SK-N-SH (cell line): ENCODE measurements around the gene SCART1. TPM values are rescaled to one million over a fixed set of nuclear protein-coding genes. Genes with fewer than 3 reads are reported as not detected.
"Not testable (repeated sequence)": the region's sequence is repeated elsewhere in the genome, so short reads cannot be mapped to it uniquely, and the experiment has no call there.

Experiments
- CTCF ChIA-PET: fragments of 300-600, 350-600 bp; formaldehyde crosslinking; extraction: SDS; loops from one replicate; lab custom pipeline; 2021; lab: Yijun Ruan, JAX
- POLR2A ChIA-PET: fragments of 350-600 bp; sonication (Branson Sonifier 250); formaldehyde crosslinking; extraction: SDS; loops from one replicate; lab custom pipeline; 2020; ENCODE audit warnings: antibody characterized with exemption, inconsistent platforms; lab: Yijun Ruan, JAX
- DNase-seq: peaks from one replicate; pipeline ENCODE4 v3.0.0; 2012
- H2AFZ ChIP-seq: fragments of 200-600 bp; sonication (generic); 2 replicates; pipeline ENCODE4 v1.8.1; 2016; ENCODE audit warnings: antibody characterized with exemption, mild to moderate bottlenecking, low read depth
- H3F3A ChIP-seq: fragments of 200-600 bp; sonication (generic); replicated peaks from 2 replicates; pipeline ENCODE3; 2016; ENCODE audit warnings: antibody characterized with exemption, mild to moderate bottlenecking; ENCODE audit not compliant: insufficient read depth
- H3K27ac ChIP-seq, 2 experiments: fragments of 200-500 bp in 1 of 2; fragments of 200-600 bp in 1 of 2; sonication (Bioruptor generic) in 1 of 2; sonication (generic), shearing (Covaris generic) in 1 of 2; 2 replicates each; pipeline versions ENCODE4 v1.5.1 to v1.6.1; 2014 to 2016; ENCODE audit warnings: low read depth in 2 of 2, inconsistent platforms in 1 of 2, low read length in 1 of 2, mild to moderate bottlenecking in 1 of 2, mixed read lengths in 1 of 2
- H3K27me3 ChIP-seq: fragments of 200-600 bp; sonication (generic), shearing (Covaris generic); 2 replicates; pipeline ENCODE4 v1.6.1; 2016; ENCODE audit warnings: mixed run types; ENCODE audit not compliant: insufficient read depth
- H3K36me3 ChIP-seq, 2 experiments: fragments of 200-500 bp in 1 of 2; fragments of 200-600 bp in 1 of 2; sonication (Bioruptor generic) in 1 of 2; sonication (generic) in 1 of 2; replicated peaks in 1 of 2; 2 replicates each; pipeline versions ENCODE3 to v1.5.1; 2014 to 2016; ENCODE audit warnings: low read length in 1 of 2, mild to moderate bottlenecking in 1 of 2; ENCODE audit not compliant: insufficient read depth in 2 of 2, control insufficient read depth in 1 of 2
- H3K4me1 ChIP-seq, 2 experiments: fragments of 200-500 bp in 1 of 2; fragments of 200-600 bp in 1 of 2; sonication (Bioruptor generic) in 1 of 2; sonication (generic), shearing (Covaris generic) in 1 of 2; 2 replicates each; pipeline versions ENCODE4 v1.5.1 to v1.6.1; 2014 to 2016; ENCODE audit warnings: low read depth in 1 of 2, low read length in 1 of 2, mixed run types in 1 of 2; ENCODE audit not compliant: insufficient read depth in 2 of 2, control insufficient read depth in 1 of 2
- H3K4me2 ChIP-seq: fragments of 200-600 bp; sonication (generic), shearing (Covaris generic); 2 replicates; pipeline ENCODE4 v1.6.1; 2017; ENCODE audit warnings: mixed run types
- H3K4me3 ChIP-seq, 2 experiments: fragments of 200-500 bp in 1 of 2; fragments of 200-600 bp in 1 of 2; sonication (Bioruptor generic) in 1 of 2; sonication (generic), shearing (Covaris generic) in 1 of 2; 2 replicates each; pipeline versions ENCODE4 v1.5.1 to v1.8.1; 2014 to 2016; ENCODE audit warnings: low read depth in 2 of 2, inconsistent platforms in 1 of 2, low read length in 1 of 2, mild to moderate bottlenecking in 1 of 2, mixed read lengths in 1 of 2, moderate library complexity in 1 of 2
- H3K79me2 ChIP-seq: fragments of 200-600 bp; sonication (generic); 2 replicates; pipeline ENCODE4 v1.8.1; 2017; ENCODE audit warnings: mild to moderate bottlenecking; ENCODE audit not compliant: insufficient read depth
- H3K9ac ChIP-seq: fragments of 200-600 bp; sonication (generic); 2 replicates; pipeline ENCODE4 v1.6.1; 2017; ENCODE audit warnings: mixed run types
- H3K9me2 ChIP-seq: fragments of 200-600 bp; sonication (generic); 2 replicates; pipeline ENCODE4 v1.6.1; 2017; ENCODE audit warnings: mixed run types
- H3K9me3 ChIP-seq: fragments of 200-600 bp; sonication (generic); 2 replicates; pipeline ENCODE4 v1.6.1; 2017; ENCODE audit warnings: mixed run types, mild to moderate bottlenecking, moderate library complexity
- H4K20me1 ChIP-seq: fragments of 200-600 bp; sonication (generic); 2 replicates; pipeline ENCODE4 v1.6.1; 2017; ENCODE audit warnings: mild to moderate bottlenecking, mixed run types; ENCODE audit not compliant: insufficient read depth
- CTCF ChIP-seq: fragments of 200-600 bp; sonication (generic); IDR thresholded peaks from 2 replicates; pipeline ENCODE4 v1.6.1; 2017; ENCODE audit warnings: antibody characterized with exemption, mild to moderate bottlenecking, moderate library complexity
- RAD21 ChIP-seq: IDR thresholded peaks from 2 replicates; pipeline ENCODE4 v1.6.1; 2012; ENCODE audit warnings: mild to moderate bottlenecking, low read length
- SMC3 ChIP-seq: IDR thresholded peaks from 2 replicates; pipeline ENCODE4 v1.6.1; 2012; ENCODE audit warnings: low read depth, low read length, improper control_type of control experiment
- WGBS: methylation state at CpG from one replicate; pipeline ENCODE4 v1.1.6; 2017; ENCODE audit warnings: low lambda C conversion rate; 5-methylcytosine and 5-hydroxymethylcytosine counted together
- polyA plus RNA-seq, 3 experiments: library from polyadenylated mRNA; depleted of rRNA; stranded (reverse); fragments of >200 nt; gene quantifications; 2 replicates each; pipeline ENCODE4 v1.2.3, GENCODE V29; 2012

SCART1 gene
- polyA plus RNA-seq, 1 of the 3 experiments (the other 2 are of a cell fraction) = 2.1 TPM

GRCh38 chr10:133493562-133493961 is 39.8 kb downstream of the SCART1 start:
- CTCF ChIA-PET, H3K9ac ChIP-seq, H3K4me2 ChIP-seq, H3K9me2 ChIP-seq, H3K79me2 ChIP-seq, H3K4me1 ChIP-seq, H3K9me3 ChIP-seq, H2AFZ ChIP-seq, H3K27me3 ChIP-seq, DNase-seq, H3F3A ChIP-seq, H3K36me3 ChIP-seq, H3K4me3 ChIP-seq, H4K20me1 ChIP-seq, H3K27ac ChIP-seq, POLR2A ChIA-PET: not testable (repeated sequence)
- 4% methylated on average over 4 of the region's 4 CpGs for WGBS

- POLR2A ChIA-PET, H3K27me3 ChIP-seq, DNase-seq, H3K9me2 ChIP-seq, H3F3A ChIP-seq, H3K79me2 ChIP-seq, H3K4me2 ChIP-seq, H3K9ac ChIP-seq, H3K9me3 ChIP-seq, H3K27ac ChIP-seq, H3K36me3 ChIP-seq, H3K4me3 ChIP-seq, H2AFZ ChIP-seq, H4K20me1 ChIP-seq, H3K4me1 ChIP-seq: not testable (repeated sequence)
- WGBS = 22% methylated on average over 6 of the region's 6 CpGs
- TF ChIP-seq SMC3 (peak; percentile 7; the same call in 1 of the 2 replicates), RAD21 (peak; percentile 29), CTCF (peak; percentile 50)
- CTCF ChIA-PET = interaction anchor here (0.8 to 2.0 kb wide), 2 partner anchors 122 to 168 kb away, joined by 3 to 8 read pairs; no protein-coding TSS in a partner anchor
Observed at GRCh38 chr10:133497363-133497762, 43.6 kb downstream of the SCART1 start.

GRCh38 chr10:133499176-133499575 is 45.4 kb downstream of the SCART1 start:
- H3K36me3 ChIP-seq, H3K4me1 ChIP-seq, H3K9me3 ChIP-seq, H3F3A ChIP-seq, H3K9me2 ChIP-seq, H3K4me3 ChIP-seq, H3K4me2 ChIP-seq, H4K20me1 ChIP-seq, DNase-seq, H2AFZ ChIP-seq, H3K27ac ChIP-seq, CTCF ChIA-PET, H3K9ac ChIP-seq, H3K27me3 ChIP-seq, POLR2A ChIA-PET, H3K79me2 ChIP-seq: not testable (repeated sequence)
- WGBS = 0% methylated on average over 1 of the region's 1 CpG

DNA sequence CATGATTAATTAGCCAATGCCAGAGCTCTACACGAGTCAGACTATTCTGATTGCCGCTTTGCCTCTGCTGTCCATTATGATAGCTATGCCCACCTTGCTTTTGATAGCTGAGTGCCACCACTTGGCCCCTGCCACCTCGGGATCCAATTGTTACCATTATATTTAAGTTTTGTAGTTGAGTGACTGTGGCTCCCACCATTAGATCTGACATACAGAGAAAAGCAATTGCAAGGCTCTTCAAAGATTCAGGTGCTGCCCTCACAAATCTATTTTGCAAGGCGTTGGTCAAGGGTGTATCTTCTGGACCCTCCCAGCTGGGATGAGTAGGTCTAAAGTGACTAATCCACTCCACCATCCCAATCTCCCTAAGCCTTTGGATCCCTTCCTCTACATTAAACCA is 47.2 kb downstream of the SCART1 start:
- H3K9me3 ChIP-seq, H3K9ac ChIP-seq, H3F3A ChIP-seq, H3K27ac ChIP-seq, H3K36me3 ChIP-seq, H3K4me1 ChIP-seq, H3K79me2 ChIP-seq, H3K4me2 ChIP-seq, H3K27me3 ChIP-seq, H3K4me3 ChIP-seq, DNase-seq, H4K20me1 ChIP-seq, H3K9me2 ChIP-seq, H2AFZ ChIP-seq, POLR2A ChIA-PET: not testable (repeated sequence)
- CTCF ChIA-PET = interaction anchor here (1.2 kb wide), 1 partner anchor 9 kb away, joined by 3 read pairs; no protein-coding TSS in a partner anchor
- WGBS = 10% methylated on average over 4 of the region's 4 CpGs
